GM12874 (cell line): ENCODE measurements around the gene HINT1.

Experiments
- CTCF ChIP-seq: IDR thresholded peaks from 2 replicates; pipeline ENCODE4 v1.5.1; 2011; ENCODE audit warnings: low read depth, mild to moderate bottlenecking, control low read depth, low read length, moderate library complexity; ENCODE audit not compliant: insufficient read depth

The HINT1 gene

GRCh38 chr5:131206772-131207171 is 41.7 kb upstream of the HINT1 start:
- TF ChIP-seq CTCF = no peak

GRCh38 chr5:131206061-131206460 is 41.0 kb upstream of the HINT1 start:
- TF ChIP-seq CTCF = no peak

- no peak for TF ChIP-seq CTCF
Measured at GRCh38 chr5:131204964-131205363, 39.9 kb upstream of the HINT1 start.

- no peak for TF ChIP-seq CTCF
Measured at GRCh38 chr5:131200560-131200959, 35.5 kb upstream of the HINT1 start.

GRCh38 chr5:131198625-131199024 is 33.6 kb upstream of the HINT1 start:
- no peak for TF ChIP-seq CTCF

GRCh38 chr5:131196331-131196730 is 31.3 kb upstream of the HINT1 start:
- TF ChIP-seq CTCF = no peak

GRCh38 chr5:131195696-131196095 is 30.6 kb upstream of the HINT1 start:
- TF ChIP-seq CTCF = no peak

- TF ChIP-seq CTCF = no peak
Measured at GRCh38 chr5:131194725-131195124, 29.7 kb upstream of the HINT1 start.
